Activated naive CD8-positive, alpha-beta T cell treated with anti-CD3 and anti-CD28 coated beads for 36 hours (primary cell): Measurements from ENCODE around the gene WNT16. TPM values are rescaled to one million over a fixed set of nuclear protein-coding genes. Genes with fewer than 3 reads are reported as not detected.

Source experiments
- DNase-seq: peaks from one replicate; pipeline ENCODE4 v3.0.0; 2021
- H3K27ac Mint-ChIP-seq: one replicate; pipeline ENCODE4 v1.8.0; 2022; ENCODE audit warnings: mild to moderate bottlenecking, moderate library complexity, mixed read lengths
- H3K27me3 Mint-ChIP-seq: one replicate; pipeline ENCODE4 v1.8.0; 2022; ENCODE audit warnings: mild to moderate bottlenecking, mixed read lengths
- H3K36me3 Mint-ChIP-seq: one replicate; pipeline ENCODE4 v1.8.0; 2021; ENCODE audit warnings: mild to moderate bottlenecking, mixed read lengths
- H3K4me1 Mint-ChIP-seq: one replicate; pipeline ENCODE4 v1.8.0; 2021; ENCODE audit warnings: mixed read lengths
- H3K4me3 Mint-ChIP-seq: one replicate; pipeline ENCODE4 v1.8.0; 2022; ENCODE audit warnings: mild to moderate bottlenecking, moderate library complexity, mixed read lengths
- H3K9me3 Mint-ChIP-seq: one replicate; pipeline ENCODE4 v1.8.0; 2022; ENCODE audit warnings: mixed read lengths
- total RNA-seq, 2 experiments: library from RNA; stranded (reverse); gene quantifications; one replicate each; pipeline ENCODE4 v1.2.3, GENCODE V29; 2021

The WNT16 gene
- total RNA-seq, 2 experiments from 2014 or later = not detected

DNA sequence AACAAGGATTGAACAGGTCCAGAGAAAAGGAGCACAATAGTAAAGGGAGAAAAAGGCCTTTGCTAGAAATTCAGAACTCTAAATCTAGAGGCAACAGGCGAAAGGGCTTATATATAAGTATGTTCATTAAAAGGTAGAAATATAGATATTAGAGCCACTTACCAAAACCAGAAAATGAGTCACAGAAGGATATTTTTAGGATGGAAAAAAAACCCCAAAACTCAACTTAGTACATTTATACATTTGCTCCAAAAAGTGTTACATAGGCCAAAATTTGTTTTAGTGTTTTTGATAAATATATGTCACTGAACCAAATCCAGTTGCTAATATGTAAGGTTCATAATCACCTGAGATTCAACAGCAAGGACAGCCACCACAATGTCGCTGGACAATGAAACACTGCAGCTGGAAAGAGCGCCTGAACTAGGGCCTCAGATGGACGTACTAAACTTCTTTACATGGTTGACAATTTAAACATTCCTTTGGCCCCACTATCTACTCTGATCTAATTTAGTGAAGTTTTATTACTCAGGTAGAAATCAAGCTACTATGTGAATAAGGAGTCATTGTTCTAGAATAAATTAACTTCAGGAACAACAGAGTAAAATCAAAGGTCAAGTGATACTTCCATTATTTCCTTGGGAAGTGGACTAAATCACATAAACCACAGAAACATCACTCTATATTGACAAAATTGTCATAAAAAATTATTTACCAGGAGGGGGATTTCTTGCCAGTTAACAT, 56.4 kb downstream of the WNT16 start:
- no peak for DNase-seq
- H3K36me3 Mint-ChIP-seq = peaks cover 9% of the 10 kb centered on the region
- no peaks in the 10 kb centered on the region for H3K27me3 Mint-ChIP-seq
- no peaks in the 10 kb centered on the region for H3K9me3 Mint-ChIP-seq
- H3K27ac Mint-ChIP-seq = peak overlapping the region; percentile 59
- H3K4me3 Mint-ChIP-seq = no peak overlapping the region
- peaks cover 72% of the 10 kb centered on the region for H3K4me1 Mint-ChIP-seq

DNA sequence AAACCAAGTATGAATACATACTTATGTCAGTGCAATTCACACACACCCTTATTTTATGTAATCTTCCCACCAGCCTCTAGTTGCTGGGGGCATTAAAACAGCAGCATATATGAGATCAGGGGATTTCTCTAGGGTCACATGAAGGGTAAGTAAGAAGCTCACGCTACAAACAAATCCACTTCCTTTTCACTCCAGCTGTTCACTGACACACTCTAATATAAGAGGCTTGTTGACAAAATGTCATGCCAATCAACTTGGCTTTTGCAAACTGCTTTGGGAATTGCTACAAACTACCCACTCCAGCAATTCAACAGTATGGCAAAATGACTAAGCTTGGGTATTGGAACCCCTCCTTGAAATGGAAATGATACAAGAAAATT, 57.0 kb downstream of the WNT16 start:
- H3K27ac Mint-ChIP-seq = no peak overlapping the region

DNA sequence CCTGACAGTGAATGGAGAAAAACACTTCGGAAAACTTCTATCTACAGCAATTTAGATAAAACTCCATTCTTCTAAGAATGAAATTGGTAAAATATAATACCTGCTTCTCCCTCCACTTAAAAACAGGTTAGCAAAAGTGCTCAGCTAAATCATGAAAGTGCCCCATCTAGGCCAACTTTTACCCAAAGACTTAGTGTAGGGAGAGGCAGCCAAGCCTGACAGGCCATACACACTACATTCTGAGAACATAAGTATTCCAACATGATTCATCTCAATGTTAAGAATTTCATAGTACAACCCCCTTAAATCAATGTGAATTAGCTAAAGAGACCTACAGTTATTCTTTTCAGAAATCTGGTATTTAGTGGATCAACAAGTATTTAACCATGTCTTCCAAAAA, 60.1 kb downstream of the WNT16 start:
- H3K27ac Mint-ChIP-seq = no peak overlapping the region
- no peak overlapping the region for H3K4me3 Mint-ChIP-seq
- no peak for DNase-seq
- no peaks in the 10 kb centered on the region for H3K27me3 Mint-ChIP-seq
- H3K9me3 Mint-ChIP-seq = peaks cover 6% of the 10 kb centered on the region
- peaks cover 75% of the 10 kb centered on the region for H3K4me1 Mint-ChIP-seq
- peaks cover 16% of the 10 kb centered on the region for H3K36me3 Mint-ChIP-seq

More for the DNA sequence above, 57.0 kb downstream of the WNT16 start:
- Mint-ChIP-seq H3K4me1 (peaks cover 74% of the 10 kb centered on the region), H3K9me3 (no peaks in the 10 kb centered on the region), H3K27me3 (no peaks in the 10 kb centered on the region), H3K36me3 (peaks cover 9% of the 10 kb centered on the region), H3K4me3 (no peak overlapping the region)
- no peak for DNase-seq

DNA sequence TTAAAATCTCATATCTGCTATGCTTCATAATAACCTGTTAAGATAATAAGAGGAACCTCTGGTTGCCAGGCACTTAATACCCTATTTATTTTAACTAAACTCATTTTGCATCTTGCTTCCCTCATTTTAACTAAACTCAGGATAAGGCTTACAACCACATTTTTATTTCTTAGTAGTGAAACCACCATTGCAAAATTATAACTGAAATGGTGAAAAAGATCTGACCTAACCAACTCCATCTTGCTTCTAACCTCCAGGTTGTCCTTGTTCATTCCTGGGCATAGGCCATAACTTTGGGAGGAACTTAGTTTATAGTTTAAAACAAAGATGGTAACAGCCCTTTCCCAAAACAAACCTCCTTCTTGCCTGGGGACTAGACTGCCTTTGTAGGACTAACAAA, 61.3 kb downstream of the WNT16 start:
- Mint-ChIP-seq H3K4me3 (no peak overlapping the region), H3K27ac (no peak overlapping the region)

DNA sequence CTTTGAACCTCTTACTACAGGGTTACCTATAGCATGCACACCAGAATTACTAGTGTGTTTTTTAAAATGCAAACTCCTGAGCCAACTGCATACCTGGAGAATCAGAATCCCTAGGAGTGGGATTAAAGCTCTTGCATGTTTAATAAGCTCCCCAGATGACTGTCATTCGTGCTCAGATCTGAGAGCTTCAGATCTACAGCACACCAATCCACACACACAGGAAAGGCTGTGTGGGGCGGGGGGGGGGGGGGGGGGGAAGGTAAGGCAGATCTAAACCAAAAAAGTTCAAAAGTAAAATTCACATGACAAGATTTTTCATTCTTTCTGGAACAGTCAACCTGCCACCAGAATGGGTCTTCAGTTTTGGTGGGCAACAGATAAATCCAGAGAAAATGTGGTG, 61.8 kb downstream of the WNT16 start:
- no peaks in the 10 kb centered on the region for H3K27me3 Mint-ChIP-seq
- H3K4me3 Mint-ChIP-seq = no peak overlapping the region
- peaks cover 19% of the 10 kb centered on the region for H3K36me3 Mint-ChIP-seq
- peaks cover 66% of the 10 kb centered on the region for H3K4me1 Mint-ChIP-seq
- DNase-seq = no peak
- H3K27ac Mint-ChIP-seq = no peak overlapping the region
- peaks cover 6% of the 10 kb centered on the region for H3K9me3 Mint-ChIP-seq

More for the DNA sequence above, 61.3 kb downstream of the WNT16 start:
- H3K4me1 Mint-ChIP-seq = peaks cover 70% of the 10 kb centered on the region
- peaks cover 19% of the 10 kb centered on the region for H3K36me3 Mint-ChIP-seq
- peaks cover 6% of the 10 kb centered on the region for H3K9me3 Mint-ChIP-seq
- no peaks in the 10 kb centered on the region for H3K27me3 Mint-ChIP-seq
- DNase-seq = no peak

Other genes with a start within 250 kb of the WNT16 start
- 10 to 100 TPM; 25.7 to 27.0 TPM for gene FAM3C, start 67.3 kb downstream of the WNT16 start, total RNA-seq